Lower leg skin (tissue), 4 donors: ENCODE data around the gene NAA10. TPM values are rescaled to one million over a fixed set of nuclear protein-coding genes. Genes with fewer than 3 reads are reported as not detected.

ENCODE experiments used
- DNase-seq, 2 donors: peaks; one replicate each; pipeline ENCODE4 v3.0.0-alpha.2; 2019; ENCODE audit warnings: low spot score in 2 of 2
- H3K4me3 ChIP-seq: fragments of 200-600 bp; sonication (generic); 2 replicates; pipeline ENCODE4 v1.5.1; 2017; ENCODE audit warnings: mild to moderate bottlenecking, low read depth; ENCODE audit not compliant: poor library complexity, severe bottlenecking
- CTCF ChIP-seq, 3 donors: fragments of 450-650 bp; IDR thresholded peaks; one replicate each; pipeline ENCODE4 v1.5.1; 2016; ENCODE audit warnings: antibody characterized with exemption in 3 of 3, mild to moderate bottlenecking in 3 of 3, moderate library complexity in 2 of 3
- POLR2A ChIP-seq, 2 donors: fragments of 450-650 bp; IDR thresholded peaks; one replicate each; pipeline ENCODE4 v1.6.1; 2016 to 2017; ENCODE audit warnings: antibody characterized with exemption in 2 of 2, mild to moderate bottlenecking in 1 of 2, moderate library complexity in 1 of 2
- WGBS, 2 donors: methylation state at CpG; one replicate each; pipeline ENCODE4 v1.1.5; 2018; 5-methylcytosine and 5-hydroxymethylcytosine counted together
- intact Hi-C: fragments of 100-400 bp; cut with DNase I; formaldehyde crosslinking; loops from one replicate; pipeline ENCODE4 v1.15.0; 2023; ENCODE audit warnings: low total_unique reads
- total RNA-seq, 4 donors: library from RNA; depleted of rRNA; stranded (reverse); fragments of >200 nt; gene quantifications; one replicate each; pipeline ENCODE4 v1.1.0, GENCODE V29; 2016

Gene NAA10
- total RNA-seq, 4 donors from 2014 or later: 32.6 to 70.9 (median 51.1) TPM

GRCh38 chrX:153964105-153964504 lies 29.3 kb upstream of the NAA10 start:
- intact Hi-C loops: no loop called here
- WGBS, 2 donors: 91 to 94% methylated on average over 14 of the region's 14 CpGs
- DNase-seq: no peak
- no peak for TF ChIP-seq CTCF (IDR thresholded peaks at IDR 0.05)
- TF ChIP-seq POLR2A (IDR thresholded peaks at IDR 0.05): no peak
- H3K4me3 ChIP-seq: no peak overlapping the region

DNA sequence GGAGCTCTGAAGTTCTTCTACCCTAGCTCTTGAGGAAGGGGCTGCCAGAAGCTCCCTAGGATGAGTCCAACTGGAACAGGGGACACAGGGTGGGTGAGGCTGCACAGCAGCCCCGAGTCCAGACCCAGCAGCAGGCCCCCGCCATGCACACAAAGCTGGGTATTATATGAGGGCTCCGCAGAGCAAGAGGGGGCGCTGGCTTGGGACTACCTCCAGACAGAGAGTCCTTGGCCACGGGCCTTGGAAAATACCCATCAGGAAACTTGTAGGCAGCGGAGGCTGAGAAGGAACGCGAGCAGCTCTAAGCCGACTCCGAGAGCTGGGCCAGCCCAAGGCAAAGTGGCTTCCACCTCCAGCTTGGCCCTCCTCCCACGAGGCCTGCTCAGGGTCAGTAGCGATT lies 28.7 kb upstream of the NAA10 start:
- 87 to 92% methylated on average over 10 to 12 of the region's 12 CpGs for whole genome bisulfite sequencing, 2 donors
- intact Hi-C loops: no loop called here
- DNase-seq: no peak
- no peak for TF ChIP-seq POLR2A (IDR thresholded peaks at IDR 0.05)
- TF ChIP-seq CTCF (IDR thresholded peaks at IDR 0.05): no peak
- H3K4me3 ChIP-seq: no peak overlapping the region

GRCh38 chrX:153961292-153961691 lies 26.5 kb upstream of the NAA10 start:
- 92 to 94% methylated on average over 9 to 11 of the region's 11 CpGs for WGBS, 2 donors
- no peak for DNase-seq
- H3K4me3 ChIP-seq: no peak overlapping the region
- no peak for TF ChIP-seq POLR2A (IDR thresholded peaks at IDR 0.05)
- TF ChIP-seq CTCF (IDR thresholded peaks at IDR 0.05): no peak
- intact Hi-C loops: no loop called here

GRCh38 chrX:153960786-153961185 lies 25.9 kb upstream of the NAA10 start:
- intact Hi-C loops: no loop called here
- no peak overlapping the region for H3K4me3 ChIP-seq
- 90 to 94% methylated on average over 17 to 22 of the region's 22 CpGs for WGBS, 2 donors
- DNase-seq: no peak
- TF ChIP-seq CTCF (IDR thresholded peaks at IDR 0.05) (no peak), POLR2A (IDR thresholded peaks at IDR 0.05) (no peak)

- intact Hi-C loops: no loop called here
- H3K4me3 ChIP-seq: no peak overlapping the region
- no peak for DNase-seq
- no peak for TF ChIP-seq CTCF (IDR thresholded peaks at IDR 0.05)
- no peak for TF ChIP-seq POLR2A (IDR thresholded peaks at IDR 0.05)
- WGBS, 2 donors: 96 to 97% methylated on average over 9 to 15 of the region's 16 CpGs
Observed at GRCh38 chrX:153960077-153960476, 25.2 kb upstream of the NAA10 start.

DNA sequence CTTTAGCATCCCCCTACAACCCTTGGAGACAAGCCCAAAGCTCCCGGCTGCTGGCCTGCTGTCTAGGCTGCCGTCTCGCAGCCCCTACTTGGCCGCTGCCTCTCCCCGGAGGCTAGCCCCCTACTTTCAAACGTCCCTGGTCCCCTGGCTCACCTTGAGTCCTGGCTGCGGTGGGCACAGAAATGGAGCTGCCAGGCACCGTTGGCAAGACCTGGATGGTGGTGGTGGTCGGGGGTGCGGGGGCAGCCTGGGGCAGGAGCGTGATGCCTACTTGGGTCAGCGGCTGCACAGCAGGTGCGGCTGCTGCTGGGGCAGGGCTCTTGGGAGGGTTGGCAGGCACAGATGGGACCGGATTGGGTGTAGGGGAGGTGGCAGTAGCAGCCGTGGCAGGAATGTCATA lies 24.8 kb upstream of the NAA10 start:
- no peak overlapping the region for H3K4me3 ChIP-seq
- WGBS, 2 donors: 94 to 100% methylated on average over 3 to 15 of the region's 15 CpGs
- no peak for DNase-seq
- TF ChIP-seq CTCF (IDR thresholded peaks at IDR 0.05) (no peak), POLR2A (IDR thresholded peaks at IDR 0.05) (no peak)
- intact Hi-C loops: no loop called here
